Memory B cell (primary cell): ENCODE data around the gene DOP1B.

Experiments
- ATAC-seq: fragments of 150-1000 bp; cut with Tn5 transposase; 2 replicates; pipeline ENCODE4 v1.10.0; 2021; ENCODE audit warnings: low read depth, mild to moderate bottlenecking, moderate library complexity
- DNase-seq, 2 donors: peaks; one replicate each; pipeline ENCODE4 v3.0.0; 2022; ENCODE audit warnings: low spot score in 2 of 2
- H3K27ac Mint-ChIP-seq: one replicate; pipeline ENCODE4 v1.8.0; 2022; ENCODE audit warnings: mild to moderate bottlenecking, moderate library complexity, mixed read lengths
- H3K27me3 Mint-ChIP-seq: one replicate; pipeline ENCODE4 v1.8.0; 2022; ENCODE audit warnings: mixed read lengths
- H3K36me3 Mint-ChIP-seq: one replicate; pipeline ENCODE4 v1.8.0; 2022; ENCODE audit warnings: mild to moderate bottlenecking, mixed read lengths
- H3K4me1 Mint-ChIP-seq: one replicate; pipeline ENCODE4 v1.8.0; 2022; ENCODE audit warnings: mixed read lengths
- H3K4me3 Mint-ChIP-seq: one replicate; pipeline ENCODE4 v1.8.0; 2022; ENCODE audit warnings: mild to moderate bottlenecking, moderate library complexity, mixed read lengths
- H3K9me3 Mint-ChIP-seq: one replicate; pipeline ENCODE4 v1.8.0; 2022; ENCODE audit warnings: mixed read lengths

The DOP1B gene

GRCh38 chr21:36156815-36157670 lies at the start of gene DOP1B:
TSS of gene DOP1B (plus strand) at chr21:36156824. CDS start at chr21:36164734, 7,910 bp downstream.
- no peaks in the 10 kb centered on the region for H3K27me3 Mint-ChIP-seq
- H3K36me3 Mint-ChIP-seq: peaks cover 13% of the 10 kb centered on the region
- ATAC-seq (peak; percentile 3), DNase-seq (no peak)
- peak within 1 kb of the TSS; percentile 80 for H3K4me3 Mint-ChIP-seq
- peaks cover 24% of the 10 kb centered on the region for H3K4me1 Mint-ChIP-seq
- peak within 1 kb of the TSS; percentile 28 for H3K27ac Mint-ChIP-seq
- no peaks in the 10 kb centered on the region for H3K9me3 Mint-ChIP-seq

GRCh38 chr21:36109868-36110267 lies 46.8 kb upstream of the DOP1B start:
- Mint-ChIP-seq H3K4me3 (no peak overlapping the region), H3K4me1 (peaks cover 16% of the 10 kb centered on the region), H3K27ac (no peak overlapping the region), H3K27me3 (peaks cover 14% of the 10 kb centered on the region), H3K36me3 (no peaks in the 10 kb centered on the region), H3K9me3 (no peaks in the 10 kb centered on the region)
- no peak for DNase-seq
- no peak for ATAC-seq

DNA sequence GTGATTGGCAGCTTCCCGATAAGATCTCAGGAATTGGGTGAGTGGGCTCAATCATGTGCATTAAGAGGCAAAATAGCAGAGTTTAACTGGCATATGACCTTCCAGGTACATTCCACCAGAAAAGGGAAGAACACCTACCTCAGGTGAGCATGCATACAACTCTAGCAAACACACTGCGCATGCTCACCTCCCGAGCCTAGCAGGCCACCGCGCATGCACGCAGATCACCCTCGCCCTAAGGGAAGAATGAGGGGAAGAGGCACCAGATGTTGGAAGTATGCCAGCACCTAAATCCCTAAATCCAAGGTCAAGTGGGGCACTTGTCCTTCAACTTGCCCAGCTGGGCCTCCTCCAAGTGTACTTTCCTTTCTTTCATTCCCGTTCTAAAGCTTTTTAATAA lies 45.4 kb upstream of the DOP1B start:
- Mint-ChIP-seq H3K27ac (no peak overlapping the region), H3K27me3 (peaks cover 6% of the 10 kb centered on the region), H3K4me3 (no peak overlapping the region), H3K36me3 (no peaks in the 10 kb centered on the region), H3K9me3 (no peaks in the 10 kb centered on the region), H3K4me1 (peaks cover 23% of the 10 kb centered on the region)
- DNase-seq (no peak), ATAC-seq (no peak)

GRCh38 chr21:36113647-36114428 lies 42.8 kb upstream of the DOP1B start:
- peaks cover 1% of the 10 kb centered on the region for H3K36me3 Mint-ChIP-seq
- peak overlapping the region; percentile 83 for H3K4me3 Mint-ChIP-seq
- H3K27ac Mint-ChIP-seq: peak overlapping the region; percentile 87
- peaks cover 25% of the 10 kb centered on the region for H3K4me1 Mint-ChIP-seq
- peak; percentile 28 for ATAC-seq
- no peaks in the 10 kb centered on the region for H3K9me3 Mint-ChIP-seq
- no peak for DNase-seq
- H3K27me3 Mint-ChIP-seq: peaks cover 2% of the 10 kb centered on the region

DNA sequence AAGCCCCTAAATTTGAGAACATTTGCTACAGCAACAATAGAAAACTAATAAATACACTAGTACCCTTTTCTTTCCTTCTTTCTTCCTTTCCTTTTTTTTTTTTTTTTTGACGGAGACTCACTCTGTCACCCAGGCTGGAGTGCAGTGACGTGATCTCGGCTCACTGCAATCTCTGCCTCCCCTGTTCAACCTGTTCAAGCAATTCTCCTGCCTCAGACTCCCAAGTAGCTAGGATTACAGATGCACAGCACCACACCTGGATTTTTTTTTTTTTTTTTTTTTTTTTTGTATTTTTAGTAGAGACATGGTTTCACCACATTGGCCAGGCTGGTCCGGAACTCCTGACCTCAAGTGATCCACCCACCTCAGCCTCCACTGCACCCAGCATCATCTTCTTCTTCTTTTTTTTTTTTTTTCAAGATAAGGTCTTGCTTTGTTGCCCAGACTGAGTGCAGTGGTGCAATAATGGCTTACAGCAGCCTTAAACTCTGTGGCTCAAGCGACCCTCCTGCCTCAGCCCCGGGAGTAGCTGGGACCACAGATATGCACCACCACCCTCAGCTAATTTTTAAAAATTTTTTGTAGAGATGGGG lies 41.4 kb upstream of the DOP1B start:
- Mint-ChIP-seq H3K36me3 (peaks cover 1% of the 10 kb centered on the region), H3K4me1 (peaks cover 25% of the 10 kb centered on the region), H3K9me3 (no peaks in the 10 kb centered on the region), H3K4me3 (no peak overlapping the region), H3K27ac (no peak overlapping the region), H3K27me3 (no peaks in the 10 kb centered on the region)
- ATAC-seq: peak; percentile 58
- DNase-seq: peak in 1 of 2 donors; percentile 11

DNA sequence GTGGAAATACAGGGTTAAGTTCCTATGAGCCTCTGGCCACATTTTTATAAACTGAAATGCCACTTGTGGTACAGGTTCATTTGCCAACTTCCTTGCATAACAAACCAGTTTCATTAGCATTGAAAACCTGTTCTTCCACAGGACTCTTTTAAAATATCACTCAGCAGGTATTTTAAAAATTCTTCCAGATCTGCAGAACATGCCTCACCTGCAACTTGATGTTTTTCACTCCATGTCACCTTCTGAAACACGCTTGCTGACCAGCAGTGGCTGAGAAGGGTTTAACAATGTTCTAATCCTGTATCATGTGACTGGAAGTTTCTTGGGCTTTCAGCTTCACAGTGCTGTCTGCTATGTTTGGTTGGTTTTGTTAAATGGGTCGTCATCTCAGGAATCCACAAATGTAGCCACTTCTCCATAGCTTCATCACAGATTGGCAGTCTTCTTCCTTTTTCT lies 39.3 kb upstream of the DOP1B start:
- Mint-ChIP-seq H3K27me3 (no peaks in the 10 kb centered on the region), H3K9me3 (no peaks in the 10 kb centered on the region), H3K4me3 (no peak overlapping the region), H3K27ac (no peak overlapping the region), H3K4me1 (peaks cover 25% of the 10 kb centered on the region), H3K36me3 (peaks cover 1% of the 10 kb centered on the region)
- ATAC-seq (no peak), DNase-seq (no peak)

- H3K9me3 Mint-ChIP-seq: no peaks in the 10 kb centered on the region
- ATAC-seq (no peak), DNase-seq (no peak)
- H3K4me1 Mint-ChIP-seq: peaks cover 8% of the 10 kb centered on the region
- no peak overlapping the region for H3K27ac Mint-ChIP-seq
- no peaks in the 10 kb centered on the region for H3K27me3 Mint-ChIP-seq
- H3K36me3 Mint-ChIP-seq: peaks cover 1% of the 10 kb centered on the region
- H3K4me3 Mint-ChIP-seq: no peak overlapping the region
These were observed 36.2 kb upstream of the DOP1B start for GRCh38 chr21:36120304-36120888.

DNA sequence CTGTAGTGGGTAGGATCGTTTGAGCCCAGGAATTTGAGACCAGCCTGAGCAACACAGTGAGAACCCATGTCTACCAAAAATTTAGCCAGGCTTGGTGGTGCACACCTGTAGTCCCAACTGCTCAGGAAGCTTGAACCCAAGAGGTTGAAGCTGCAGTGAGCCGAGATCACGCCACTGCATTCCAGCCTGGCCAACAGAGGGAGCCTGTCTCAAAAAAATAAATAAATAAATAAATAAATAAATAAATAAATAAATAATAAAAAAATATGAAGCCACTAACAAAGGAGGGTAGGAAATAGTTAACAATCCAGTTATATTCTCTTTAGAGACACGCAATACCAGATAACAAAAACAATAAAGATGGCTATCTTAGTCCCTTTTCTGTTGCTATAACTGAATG lies 33.6 kb upstream of the DOP1B start:
- H3K9me3 Mint-ChIP-seq: no peaks in the 10 kb centered on the region
- H3K4me3 Mint-ChIP-seq: no peak overlapping the region
- H3K4me1 Mint-ChIP-seq: peaks cover 9% of the 10 kb centered on the region
- H3K36me3 Mint-ChIP-seq: no peaks in the 10 kb centered on the region
- no peak overlapping the region for H3K27ac Mint-ChIP-seq
- DNase-seq: no peak
- no peak for ATAC-seq
- H3K27me3 Mint-ChIP-seq: no peaks in the 10 kb centered on the region

GRCh38 chr21:36124395-36124794 lies 32.2 kb upstream of the DOP1B start:
- H3K4me1 Mint-ChIP-seq: peaks cover 11% of the 10 kb centered on the region
- no peak overlapping the region for H3K27ac Mint-ChIP-seq
- no peaks in the 10 kb centered on the region for H3K36me3 Mint-ChIP-seq
- H3K4me3 Mint-ChIP-seq: no peak overlapping the region
- H3K9me3 Mint-ChIP-seq: no peaks in the 10 kb centered on the region
- no peaks in the 10 kb centered on the region for H3K27me3 Mint-ChIP-seq
- ATAC-seq: no peak
- DNase-seq: no peak

DNA sequence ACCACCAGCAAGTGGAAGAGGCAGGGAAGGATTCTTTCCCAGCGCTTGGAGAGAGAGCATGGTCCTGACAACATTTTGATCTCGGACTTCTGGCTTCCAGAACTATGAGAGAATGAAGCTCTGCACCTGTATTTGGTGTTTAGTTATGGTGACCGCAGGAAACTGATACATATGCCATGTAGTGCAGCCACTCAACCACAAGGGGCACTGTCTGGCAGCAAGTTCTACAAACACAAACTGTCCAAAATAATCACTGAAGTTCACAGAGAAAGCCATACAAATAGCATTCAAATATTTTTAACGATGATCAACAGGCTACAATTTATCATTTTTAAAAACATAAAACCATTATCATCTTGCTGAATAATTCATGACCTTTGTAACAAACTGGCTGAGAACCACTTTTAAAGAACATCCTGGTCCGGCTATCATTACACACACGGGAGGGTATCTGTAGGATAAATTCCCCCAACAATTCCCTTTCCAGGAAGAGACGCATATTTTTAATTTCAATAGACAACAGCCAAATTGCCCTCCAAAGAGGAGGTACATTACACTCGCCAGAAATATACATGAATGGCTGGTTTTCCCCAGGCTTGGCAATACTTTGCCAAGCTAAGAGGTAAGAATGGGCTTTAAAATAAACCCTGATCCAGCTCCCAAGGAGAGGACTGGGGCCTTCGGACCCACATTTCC lies 31.0 kb upstream of the DOP1B start:
- Mint-ChIP-seq H3K9me3 (no peaks in the 10 kb centered on the region), H3K4me3 (no peak overlapping the region), H3K27me3 (no peaks in the 10 kb centered on the region), H3K27ac (no peak overlapping the region), H3K36me3 (no peaks in the 10 kb centered on the region), H3K4me1 (peaks cover 15% of the 10 kb centered on the region)
- peak; percentile 46 for ATAC-seq
- DNase-seq: peak in 1 of 2 donors; percentile 42

DNA sequence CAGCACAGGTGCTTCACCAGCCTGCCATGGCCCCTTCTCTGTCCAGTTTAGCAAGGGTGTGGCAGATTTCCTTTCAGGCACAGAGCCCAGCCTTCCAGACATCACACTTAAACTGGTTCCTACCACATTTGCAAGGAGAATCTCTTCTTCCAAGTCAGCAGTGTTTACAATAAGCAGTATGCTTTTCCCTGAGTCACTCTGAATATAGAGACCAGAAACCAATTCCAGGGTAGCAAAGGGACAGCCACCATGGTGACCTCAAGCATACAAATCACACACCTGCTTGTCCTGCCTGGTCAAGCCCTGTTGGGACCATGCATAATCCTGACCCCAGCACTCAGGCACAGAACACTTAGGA lies 30.4 kb upstream of the DOP1B start:
- ATAC-seq (no peak), DNase-seq (no peak)
- H3K4me1 Mint-ChIP-seq: peaks cover 17% of the 10 kb centered on the region
- no peaks in the 10 kb centered on the region for H3K36me3 Mint-ChIP-seq
- no peaks in the 10 kb centered on the region for H3K27me3 Mint-ChIP-seq
- no peak overlapping the region for H3K4me3 Mint-ChIP-seq
- H3K27ac Mint-ChIP-seq: no peak overlapping the region
- no peaks in the 10 kb centered on the region for H3K9me3 Mint-ChIP-seq

DNA sequence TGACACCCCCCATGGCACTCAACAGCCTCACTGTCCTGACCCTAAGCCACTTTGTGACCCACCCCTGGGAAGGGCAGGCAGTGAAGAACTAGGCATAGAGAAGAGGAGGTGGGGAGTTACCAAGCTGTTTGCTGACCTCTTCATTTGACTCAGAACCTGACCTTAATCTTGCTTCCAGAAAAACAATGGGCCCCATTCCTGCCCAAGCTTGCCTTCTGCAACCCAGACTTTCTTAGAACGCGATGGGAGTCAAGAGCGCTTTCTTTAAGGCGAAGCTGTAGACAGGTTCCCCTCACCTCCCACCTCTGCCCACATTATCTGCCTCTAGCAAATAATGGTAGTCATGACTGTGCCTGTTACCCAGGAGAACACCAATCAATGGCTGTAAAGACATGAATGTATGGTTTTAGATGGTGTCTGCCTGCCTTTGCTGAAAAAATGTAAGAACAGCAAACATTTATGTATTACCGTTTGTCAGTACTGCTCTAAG lies 30.0 kb upstream of the DOP1B start:
- Mint-ChIP-seq H3K4me3 (no peak overlapping the region), H3K36me3 (no peaks in the 10 kb centered on the region), H3K27ac (no peak overlapping the region), H3K27me3 (no peaks in the 10 kb centered on the region), H3K9me3 (no peaks in the 10 kb centered on the region), H3K4me1 (peaks cover 17% of the 10 kb centered on the region)
- DNase-seq: no peak
- ATAC-seq: no peak

DNA sequence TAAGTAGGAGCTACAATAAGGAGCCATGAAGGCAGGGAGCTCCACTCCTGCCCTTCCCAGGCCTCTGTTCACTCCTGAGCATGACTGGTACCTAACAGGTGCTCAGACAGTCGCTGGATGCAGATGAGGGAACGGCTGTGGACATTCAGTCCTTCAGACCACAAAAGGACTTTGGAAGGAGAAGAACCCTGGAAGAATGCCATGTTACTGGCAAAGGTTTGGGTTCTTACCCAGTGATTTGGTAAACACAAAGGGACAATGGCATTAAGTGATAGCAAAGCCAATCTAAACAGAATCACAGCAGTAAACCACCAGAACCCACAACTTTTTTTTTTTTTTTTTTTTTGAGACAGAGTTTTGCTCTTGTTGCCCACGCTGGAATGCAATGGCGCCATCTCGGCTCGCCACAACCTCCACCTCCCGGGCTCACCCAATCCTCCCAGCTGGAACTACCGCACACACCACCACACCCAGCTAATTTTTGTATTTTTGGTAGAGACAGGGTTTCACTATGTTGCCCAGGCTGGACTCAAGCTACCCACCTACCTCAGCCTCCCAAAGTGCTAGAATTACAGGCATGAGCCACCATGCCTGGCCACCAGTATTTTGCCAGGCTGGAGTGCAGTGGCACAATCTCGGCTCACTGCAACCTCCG lies 29.2 kb upstream of the DOP1B start:
- ATAC-seq (no peak), DNase-seq (no peak)
- Mint-ChIP-seq H3K9me3 (no peaks in the 10 kb centered on the region), H3K27me3 (no peaks in the 10 kb centered on the region), H3K27ac (no peak overlapping the region), H3K36me3 (peaks cover 3% of the 10 kb centered on the region), H3K4me1 (peaks cover 21% of the 10 kb centered on the region), H3K4me3 (no peak overlapping the region)
